DMS114 treated with DMSO at 0.1 percent for 48 hours (cell line): ENCODE results near the gene RPL18.
"Not testable (repeated sequence)": the region's sequence is repeated elsewhere in the genome, so short reads cannot be mapped to it uniquely, and the experiment has no call there.

Experiments used
- DNase-seq: peaks from one replicate; lab custom pipeline; 2025; ENCODE audit not compliant: unreplicated experiment; lab: John Stamatoyannopoulos, UW

Gene RPL18

GRCh38 chr19:48644839-48645619 is 26.1 kb upstream of the RPL18 start:
- peak; percentile 71 for DNase-seq

DNA sequence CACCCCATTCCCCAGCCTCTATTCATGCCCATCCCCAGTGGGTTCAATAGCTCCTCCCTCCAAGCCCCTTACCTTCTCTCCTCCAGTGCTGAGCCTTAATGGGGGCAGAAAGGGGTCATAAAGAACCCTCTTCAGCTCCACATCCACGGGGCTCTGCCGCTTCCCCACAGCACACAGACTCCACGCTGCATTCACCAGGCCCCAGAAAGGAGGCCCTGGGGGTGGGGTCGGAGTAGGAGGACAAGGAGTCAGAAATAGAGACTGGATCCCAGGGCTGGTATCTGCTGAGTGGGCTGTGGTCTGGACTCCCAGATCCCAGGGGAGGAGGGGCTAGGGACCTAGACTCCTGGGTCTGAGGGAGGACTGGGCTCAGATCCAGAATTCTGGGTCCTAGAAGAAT is 25.4 kb upstream of the RPL18 start:
- no peak for DNase-seq

GRCh38 chr19:48642862-48643261 is 23.9 kb upstream of the RPL18 start:
- DNase-seq: no peak

DNA sequence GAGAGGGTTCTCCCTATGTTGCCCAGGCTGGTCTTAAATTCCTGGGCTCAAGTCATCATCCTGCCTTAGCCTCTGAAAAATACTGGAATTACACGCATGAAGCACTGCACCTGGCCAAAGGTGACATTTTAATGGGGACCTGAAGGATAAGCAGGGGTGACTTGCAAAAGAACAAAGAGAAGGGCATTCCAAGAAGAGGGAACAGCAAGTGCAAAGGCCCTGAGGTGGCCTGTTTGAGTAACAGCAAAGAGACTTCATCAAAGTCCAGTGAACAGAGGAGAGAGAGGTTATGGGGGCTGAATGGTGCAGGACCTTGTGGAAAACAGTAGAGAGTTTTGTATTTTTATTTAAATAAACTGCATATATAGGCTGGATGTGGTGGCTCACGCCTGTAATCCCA is 22.9 kb upstream of the RPL18 start:
- no peak for DNase-seq

GRCh38 chr19:48639483-48640375 is 20.8 kb upstream of the RPL18 start:
- no peak for DNase-seq

DNA sequence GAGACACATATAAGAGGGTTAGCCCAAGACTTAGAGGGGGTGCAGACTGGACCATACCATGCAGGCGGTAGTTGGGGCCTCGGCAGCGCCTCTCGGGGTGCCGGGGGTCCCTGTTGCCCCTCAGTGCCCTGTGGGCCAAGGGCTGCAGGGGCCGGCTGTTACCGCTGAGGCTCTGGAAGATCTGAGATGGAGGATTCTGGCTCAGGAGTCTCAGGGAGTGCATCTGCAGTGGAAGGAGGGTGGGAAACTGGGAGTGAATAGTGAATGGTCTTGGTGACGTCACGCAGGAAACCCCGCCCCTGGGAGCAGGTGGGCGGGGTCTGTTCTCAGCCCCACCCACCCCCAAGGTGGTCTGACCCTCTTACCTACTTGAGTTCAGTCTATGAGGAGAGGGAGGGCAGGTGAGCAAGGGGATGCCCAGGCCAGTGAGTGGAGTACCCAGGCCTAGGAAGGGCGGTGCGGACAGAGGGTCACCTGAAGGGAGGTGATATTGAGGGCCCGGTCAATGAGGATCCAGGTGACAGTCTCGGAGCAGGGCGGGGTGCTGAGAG is 19.9 kb upstream of the RPL18 start:
- DNase-seq: no peak

DNA sequence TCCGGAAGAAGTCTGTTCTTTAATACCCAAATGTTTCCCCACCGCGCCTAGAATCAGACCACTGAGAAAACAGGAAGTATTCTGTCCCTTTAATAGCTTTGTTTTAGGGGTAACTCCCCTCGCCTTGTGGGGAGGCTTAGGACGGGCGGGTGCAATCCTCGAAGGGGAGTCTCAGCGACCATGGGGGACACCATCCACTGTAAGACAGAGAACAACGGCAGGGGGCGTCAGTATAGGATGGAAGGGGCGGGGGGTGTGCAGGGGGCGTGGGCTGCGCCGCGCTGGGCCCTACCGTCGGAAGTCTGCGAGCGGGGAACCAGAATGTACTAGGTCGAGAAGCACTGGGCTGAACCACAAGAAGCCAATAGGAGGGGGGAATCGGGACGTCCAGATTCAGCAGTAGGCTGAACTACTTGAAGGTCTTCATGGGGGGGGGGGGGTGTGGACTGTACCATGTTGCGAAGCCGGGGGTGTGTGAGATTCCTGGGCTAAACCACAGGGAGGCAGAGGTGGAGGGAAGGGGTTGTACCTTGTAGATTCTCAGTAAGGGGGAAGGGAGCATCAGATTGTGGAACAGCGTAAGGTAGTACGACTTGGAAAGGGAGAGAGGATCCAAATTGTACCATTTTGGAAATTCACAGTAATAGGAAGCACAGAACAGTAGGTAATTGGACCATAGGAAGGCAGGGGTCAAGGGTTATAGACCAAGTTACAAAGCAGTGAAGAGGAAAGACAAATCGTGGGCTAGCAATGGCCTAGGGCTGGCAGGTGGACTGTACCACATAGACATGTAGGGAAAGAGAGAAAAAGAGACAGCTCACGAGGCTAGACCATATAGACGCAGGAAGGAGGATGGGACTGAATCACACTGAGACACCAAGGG is 19.2 kb upstream of the RPL18 start:
- DNase-seq: peak; percentile 64

DNA sequence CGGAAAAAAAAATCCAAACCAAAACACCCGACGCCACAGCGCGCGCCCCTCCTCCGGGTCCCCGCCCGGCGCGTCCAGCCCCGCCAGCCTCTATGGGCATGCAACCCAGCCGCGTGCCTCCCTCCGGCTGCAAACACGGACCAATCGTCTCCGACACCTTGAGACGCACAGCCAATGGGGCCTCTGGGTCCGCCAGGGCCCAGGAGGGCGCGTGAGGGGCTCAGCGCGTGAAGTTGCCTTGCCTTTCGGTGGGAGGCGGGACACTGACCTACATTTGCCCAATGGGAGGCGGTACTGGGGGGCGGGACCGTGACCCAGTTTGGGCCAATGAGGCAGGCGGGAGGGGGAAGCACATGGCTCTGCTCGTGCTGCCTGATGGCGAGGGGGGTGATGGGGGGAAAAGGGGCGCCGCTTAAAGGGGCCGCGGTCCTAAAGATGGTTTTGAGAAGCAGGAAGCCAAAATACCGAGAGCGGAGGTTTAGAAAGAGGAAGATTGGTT is 18.5 kb upstream of the RPL18 start:
- peak; percentile 91 for DNase-seq

DNA sequence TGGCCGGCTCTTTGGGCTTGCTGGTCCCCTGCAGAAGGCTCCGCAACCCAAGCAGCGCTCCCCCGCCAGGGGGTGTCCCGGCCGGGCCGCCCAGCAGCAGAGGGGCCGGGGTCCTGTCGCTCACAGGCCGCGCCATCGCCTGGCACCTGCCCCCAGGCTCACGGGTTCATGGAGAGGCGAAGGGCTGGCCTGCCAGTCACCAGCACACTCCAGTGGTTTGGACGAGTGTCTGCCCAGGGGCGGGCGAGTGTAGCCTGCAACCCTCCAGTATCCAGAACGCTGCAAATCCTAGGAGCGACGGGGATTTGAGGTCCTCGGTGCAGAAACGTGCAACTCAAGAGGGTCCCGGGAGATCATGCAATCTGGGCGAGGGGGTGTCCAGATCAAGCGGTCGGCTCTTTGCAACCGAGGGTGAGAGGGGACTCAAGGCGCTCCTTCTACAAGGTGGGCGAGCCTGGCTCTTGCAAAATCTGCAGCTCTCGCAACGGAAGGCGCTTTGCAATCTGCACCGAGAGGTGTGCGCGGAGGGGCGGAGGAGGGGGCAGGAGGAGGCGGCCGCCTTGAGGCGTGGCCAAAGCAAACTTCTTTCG is 18.0 kb upstream of the RPL18 start, which contains the start of gene DBP:
Gene DBP, minus strand, starts transcription at position 521 of the 590 bp plus-strand sequence. Its CDS starts 385 bp downstream, at position 136.
- DNase-seq: no peak

- no peak for DNase-seq
These were observed 17.2 kb upstream of the RPL18 start for GRCh38 chr19:48635966-48636858.

DNA sequence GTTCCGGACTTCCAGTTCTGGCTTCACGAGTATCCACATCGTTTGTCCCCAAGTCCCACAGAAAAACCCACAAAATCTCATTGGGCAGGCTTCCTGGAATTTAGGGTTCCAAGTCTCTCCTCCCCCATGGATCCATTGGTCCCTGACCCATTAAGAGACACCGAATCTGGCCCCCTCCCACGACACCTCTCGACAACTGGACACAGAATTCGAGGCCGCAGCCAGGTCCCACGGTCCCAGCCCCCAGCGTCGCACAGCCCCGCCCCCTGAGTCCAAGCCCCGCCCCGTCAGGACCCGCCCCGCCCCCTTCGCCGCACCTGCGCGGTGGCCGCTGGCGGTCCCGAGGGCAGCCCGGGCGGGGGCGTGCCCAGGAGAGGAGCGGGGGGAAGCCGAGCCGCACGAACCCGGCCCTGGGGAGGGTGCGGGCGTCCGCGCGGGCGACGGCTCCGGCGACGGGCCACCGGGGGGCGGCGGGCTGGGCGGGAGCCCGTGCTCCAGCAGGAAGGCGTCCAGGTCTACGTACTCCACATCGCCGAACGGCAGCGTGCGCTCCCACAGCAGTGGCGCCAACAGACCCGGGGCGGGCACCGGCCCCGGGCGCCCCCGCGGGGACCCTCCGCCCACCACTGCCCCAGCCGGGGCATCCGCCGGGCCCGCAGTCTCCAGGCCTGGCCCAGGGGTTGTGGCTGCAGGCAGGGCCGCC is 16.4 kb upstream of the RPL18 start:
- DNase-seq: no peak

DNA sequence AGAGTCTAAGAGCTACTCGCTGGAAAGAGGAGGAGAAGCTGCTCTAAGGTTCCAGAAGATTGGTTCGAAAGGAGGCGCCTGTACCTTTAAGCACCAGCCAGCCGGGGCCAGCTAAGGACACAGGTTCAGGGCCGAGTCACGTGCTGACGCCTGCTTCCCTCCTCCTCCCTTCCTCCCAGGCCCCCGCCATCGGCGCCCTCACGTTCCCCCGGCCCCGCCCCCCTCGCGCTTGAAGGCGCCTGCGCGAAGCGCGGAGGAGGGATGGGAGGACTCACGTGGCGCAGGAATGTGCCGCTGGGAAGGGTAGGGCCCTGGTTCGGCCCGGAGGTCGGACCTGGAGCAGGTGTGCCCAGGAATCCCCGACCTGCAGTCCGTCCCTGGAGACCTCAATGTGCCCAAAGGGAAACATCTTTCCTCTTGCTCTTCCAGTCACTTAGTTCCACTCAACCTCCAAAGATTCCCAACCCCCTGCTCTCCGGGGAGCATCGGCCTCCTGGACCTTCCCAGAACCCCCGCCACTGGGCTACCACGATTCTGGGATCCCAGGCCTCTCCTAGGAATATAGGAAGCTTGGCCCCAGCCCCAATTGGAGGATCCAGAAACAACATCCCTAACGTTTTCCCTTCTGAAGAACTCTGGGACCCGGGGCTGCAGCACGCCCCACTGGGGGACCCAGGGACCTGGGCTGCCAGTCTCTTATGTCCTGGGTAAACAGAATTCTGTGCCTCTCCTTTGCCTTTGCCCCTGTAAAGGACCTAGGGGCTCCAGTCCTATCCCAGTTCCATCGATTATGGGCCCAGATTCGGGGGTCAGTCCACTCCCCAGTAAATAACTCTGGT is 15.7 kb upstream of the RPL18 start:
- DNase-seq: peak; percentile 69

- no peak for DNase-seq
These were observed 15.0 kb upstream of the RPL18 start for GRCh38 chr19:48634036-48634342.

- DNase-seq: no peak
These were observed 14.4 kb upstream of the RPL18 start for GRCh38 chr19:48633148-48634035.

DNA sequence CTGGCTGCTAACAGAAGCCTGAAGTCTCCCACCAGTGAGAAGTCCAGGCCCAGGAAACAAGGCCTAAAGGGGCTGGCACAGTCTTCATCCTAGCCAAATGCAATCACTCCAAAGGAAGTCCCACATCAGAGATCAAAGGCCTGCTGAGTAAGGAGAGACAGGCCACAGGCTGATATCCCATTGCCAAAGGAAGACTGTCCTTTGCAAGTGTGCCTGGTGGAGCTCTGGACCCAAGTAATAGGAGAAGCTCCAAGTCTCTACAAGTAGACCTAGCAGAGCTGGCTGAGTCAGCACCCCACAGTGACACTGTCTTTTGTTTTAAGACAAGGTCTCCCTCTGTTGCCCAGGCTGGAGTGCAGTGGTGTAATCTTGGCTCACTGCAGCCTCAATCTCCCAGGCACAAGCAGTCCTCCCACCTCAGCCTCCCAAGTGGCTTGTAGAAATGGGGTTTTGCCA is 13.7 kb upstream of the RPL18 start:
- DNase-seq: no peak

DNA sequence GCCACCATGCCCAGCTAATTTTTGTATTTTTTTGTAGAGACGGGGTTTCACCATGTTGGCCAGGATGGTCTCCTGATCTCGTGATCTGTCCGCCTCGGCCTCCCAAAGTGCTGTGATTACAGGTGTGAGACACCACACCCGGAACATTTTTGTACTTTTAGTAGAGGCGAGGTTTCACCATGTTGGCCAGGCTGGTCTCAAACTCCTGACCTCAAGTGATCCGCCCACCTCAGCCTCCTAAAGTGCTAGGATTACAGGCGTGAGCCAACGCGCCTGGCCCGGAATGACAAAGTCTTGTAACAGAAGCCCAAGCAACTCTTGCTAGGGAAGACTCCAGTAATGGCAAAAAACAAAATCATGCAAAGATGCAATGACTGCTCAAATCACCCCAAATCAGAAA is 13.3 kb upstream of the RPL18 start:
- not testable (repeated sequence) for DNase-seq

GRCh38 chr19:48631225-48631624 is 12.2 kb upstream of the RPL18 start:
- DNase-seq: no peak
